HepG2 (cell line): ENCODE data around the gene BMP6. TPM values are rescaled to one million over a fixed set of nuclear protein-coding genes. Genes with fewer than 3 reads are reported as not detected.

Source experiments
- MIER3 ChIP-seq: IDR thresholded peaks from 2 replicates; pipeline ENCODE4 v1.6.1; 2016; ENCODE audit warnings: missing compliant biosample characterization, borderline replicate concordance
- PHB2 ChIP-seq: fragments of 450-650 bp; IDR thresholded peaks from 2 replicates; pipeline ENCODE4 v1.6.1; 2018; ENCODE audit not compliant: partially characterized antibody
- POLR2AphosphoS2 ChIP-seq: IDR thresholded peaks from 2 replicates; pipeline ENCODE4 v1.6.1; 2011; ENCODE audit warnings: low read depth, low read length, improper control_type of control experiment
- RBFOX2 ChIP-seq: fragments of 200-400 bp; formaldehyde crosslinking; IDR thresholded peaks from 2 replicates; pipeline ENCODE4 v1.6.1; 2017; ENCODE audit warnings: low read depth, mild to moderate bottlenecking, low read length
- SOX5 ChIP-seq: IDR thresholded peaks from 2 replicates; pipeline ENCODE4 v1.6.1; 2016; ENCODE audit warnings: borderline replicate concordance
- TAF15 ChIP-seq: fragments of 200-400 bp; formaldehyde crosslinking; IDR thresholded peaks from one replicate; pipeline ENCODE4 v1.6.1; 2018; ENCODE audit warnings: mild to moderate bottlenecking, low read depth, low read length; ENCODE audit not compliant: poor library complexity, severe bottlenecking
- WIZ ChIP-seq: sonication (generic); formaldehyde crosslinking; IDR thresholded peaks from 2 replicates; pipeline ENCODE4 v1.5.1; 2020; ENCODE audit warnings: mild to moderate bottlenecking, missing genetic modification reagents
- ZNF629 ChIP-seq: sonication (generic); formaldehyde crosslinking; conservative IDR thresholded peaks from 2 replicates; pipeline ENCODE4 v1.5.0; 2020; ENCODE audit warnings: missing genetic modification reagents
- polyA plus RNA-seq, 8 experiments: library from polyadenylated mRNA; depleted of rRNA in 3 of 8; stranded (reverse) in 7 of 8; unstranded in 1 of 8; fragments of >200 nt; fragmentation: Illumina TruSeq in 4 of 8; extraction: Trizol in 4 of 8; gene quantifications; 2 replicates each; pipeline versions ENCODE4 v1.2.1 to v1.2.3, GENCODE V29; 2011 to 2016; ENCODE audit warnings: low read depth in 4 of 8, missing spikeins in 1 of 8, mixed read lengths in 1 of 8; ENCODE audit not compliant: insufficient read depth in 1 of 8
- total RNA-seq, 5 experiments: library from RNA; depleted of rRNA; stranded (reverse); fragments of >200 nt; fragmentation: Illumina TruSeq; extraction: Trizol; gene quantifications; 2 replicates each; pipeline ENCODE4 v1.2.3, GENCODE V29; 2016; ENCODE audit warnings: low read depth in 1 of 5
- TF ChIP-seq, protein P1 (sequence below): sonication (generic); formaldehyde crosslinking; IDR thresholded peaks from 2 replicates; pipeline ENCODE4 v1.8.0; 2022; ENCODE audit warnings: mild to moderate bottlenecking, missing genetic modification reagents, moderate library complexity
- TF ChIP-seq, protein P2 (sequence below): sonication (generic); formaldehyde crosslinking; IDR thresholded peaks from 2 replicates; pipeline ENCODE4 v1.4.0; 2020; ENCODE audit warnings: mild to moderate bottlenecking, missing genetic modification reagents
- TF ChIP-seq, protein P3 (sequence below): sonication (generic); formaldehyde crosslinking; conservative IDR thresholded peaks from 2 replicates; pipeline ENCODE4 v1.8.1; 2023; ENCODE audit warnings: missing genetic modification reagents
- TF ChIP-seq, protein P4 (sequence below): sonication (generic); formaldehyde crosslinking; IDR thresholded peaks from 2 replicates; pipeline ENCODE4 v1.4.0; 2020; ENCODE audit warnings: missing genetic modification reagents

Gene BMP6
- total and polyA plus RNA-seq, 2 of the 13 experiments (the other 11 are each of a cell fraction or from before 2014, with no cell fraction given) = 0.09 to 0.18 TPM

DNA sequence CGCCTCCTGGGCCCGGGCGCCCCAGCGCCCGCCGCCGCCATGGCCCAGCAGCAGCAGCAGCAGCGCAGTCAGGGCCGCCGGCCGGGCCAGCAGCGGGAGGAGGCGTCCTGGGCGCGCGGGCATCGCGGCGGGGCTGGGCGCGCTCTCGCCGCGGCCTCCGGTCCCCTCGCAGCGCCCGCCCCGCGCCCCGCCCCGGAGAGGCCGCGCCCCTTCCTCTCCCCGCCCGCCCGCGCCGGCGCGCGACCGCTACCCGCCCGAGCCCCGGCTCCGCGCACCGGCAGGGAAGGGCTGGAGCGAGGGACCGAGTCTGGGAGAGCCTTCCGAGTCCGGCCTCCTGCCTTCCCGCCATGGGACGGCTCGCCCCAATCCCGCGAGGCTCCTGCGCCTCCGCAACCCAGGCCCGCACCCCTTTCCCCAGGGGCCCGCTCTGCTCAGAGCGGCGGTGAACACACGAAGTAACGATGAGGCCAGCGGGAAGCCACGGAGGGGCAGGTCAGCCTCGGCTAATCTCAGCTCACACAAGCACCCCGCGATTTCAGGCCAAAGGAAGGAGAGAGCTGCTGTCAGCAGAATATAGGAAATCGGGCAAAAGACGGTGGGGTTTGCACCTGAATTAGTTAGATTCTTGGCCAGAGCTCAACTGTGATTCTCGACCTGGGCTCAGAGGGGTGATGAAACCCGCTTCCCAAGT, 184.9 kb downstream of the BMP6 start, which contains the start of gene TXNDC5 (continued):
- TF ChIP-seq TAF15 (no peak), POLR2AphosphoS2 (no peak), RBFOX2 (peak; percentile 57), ZNF629 (CRISPR knock-in tag) (no peak; the same call in 1 of the 2 replicates), SOX5 (peak; percentile 17; the same call in 1 of the 2 replicates), WIZ (CRISPR knock-in tag) (no peak), MIER3 (no peak), PHB2 (no peak)
- TF ChIP-seq, protein P1, sequence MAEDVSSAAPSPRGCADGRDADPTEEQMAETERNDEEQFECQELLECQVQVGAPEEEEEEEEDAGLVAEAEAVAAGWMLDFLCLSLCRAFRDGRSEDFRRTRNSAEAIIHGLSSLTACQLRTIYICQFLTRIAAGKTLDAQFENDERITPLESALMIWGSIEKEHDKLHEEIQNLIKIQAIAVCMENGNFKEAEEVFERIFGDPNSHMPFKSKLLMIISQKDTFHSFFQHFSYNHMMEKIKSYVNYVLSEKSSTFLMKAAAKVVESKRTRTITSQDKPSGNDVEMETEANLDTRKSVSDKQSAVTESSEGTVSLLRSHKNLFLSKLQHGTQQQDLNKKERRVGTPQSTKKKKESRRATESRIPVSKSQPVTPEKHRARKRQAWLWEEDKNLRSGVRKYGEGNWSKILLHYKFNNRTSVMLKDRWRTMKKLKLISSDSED (CRISPR knock-in tag) = no peak
- TF ChIP-seq, protein P2, sequence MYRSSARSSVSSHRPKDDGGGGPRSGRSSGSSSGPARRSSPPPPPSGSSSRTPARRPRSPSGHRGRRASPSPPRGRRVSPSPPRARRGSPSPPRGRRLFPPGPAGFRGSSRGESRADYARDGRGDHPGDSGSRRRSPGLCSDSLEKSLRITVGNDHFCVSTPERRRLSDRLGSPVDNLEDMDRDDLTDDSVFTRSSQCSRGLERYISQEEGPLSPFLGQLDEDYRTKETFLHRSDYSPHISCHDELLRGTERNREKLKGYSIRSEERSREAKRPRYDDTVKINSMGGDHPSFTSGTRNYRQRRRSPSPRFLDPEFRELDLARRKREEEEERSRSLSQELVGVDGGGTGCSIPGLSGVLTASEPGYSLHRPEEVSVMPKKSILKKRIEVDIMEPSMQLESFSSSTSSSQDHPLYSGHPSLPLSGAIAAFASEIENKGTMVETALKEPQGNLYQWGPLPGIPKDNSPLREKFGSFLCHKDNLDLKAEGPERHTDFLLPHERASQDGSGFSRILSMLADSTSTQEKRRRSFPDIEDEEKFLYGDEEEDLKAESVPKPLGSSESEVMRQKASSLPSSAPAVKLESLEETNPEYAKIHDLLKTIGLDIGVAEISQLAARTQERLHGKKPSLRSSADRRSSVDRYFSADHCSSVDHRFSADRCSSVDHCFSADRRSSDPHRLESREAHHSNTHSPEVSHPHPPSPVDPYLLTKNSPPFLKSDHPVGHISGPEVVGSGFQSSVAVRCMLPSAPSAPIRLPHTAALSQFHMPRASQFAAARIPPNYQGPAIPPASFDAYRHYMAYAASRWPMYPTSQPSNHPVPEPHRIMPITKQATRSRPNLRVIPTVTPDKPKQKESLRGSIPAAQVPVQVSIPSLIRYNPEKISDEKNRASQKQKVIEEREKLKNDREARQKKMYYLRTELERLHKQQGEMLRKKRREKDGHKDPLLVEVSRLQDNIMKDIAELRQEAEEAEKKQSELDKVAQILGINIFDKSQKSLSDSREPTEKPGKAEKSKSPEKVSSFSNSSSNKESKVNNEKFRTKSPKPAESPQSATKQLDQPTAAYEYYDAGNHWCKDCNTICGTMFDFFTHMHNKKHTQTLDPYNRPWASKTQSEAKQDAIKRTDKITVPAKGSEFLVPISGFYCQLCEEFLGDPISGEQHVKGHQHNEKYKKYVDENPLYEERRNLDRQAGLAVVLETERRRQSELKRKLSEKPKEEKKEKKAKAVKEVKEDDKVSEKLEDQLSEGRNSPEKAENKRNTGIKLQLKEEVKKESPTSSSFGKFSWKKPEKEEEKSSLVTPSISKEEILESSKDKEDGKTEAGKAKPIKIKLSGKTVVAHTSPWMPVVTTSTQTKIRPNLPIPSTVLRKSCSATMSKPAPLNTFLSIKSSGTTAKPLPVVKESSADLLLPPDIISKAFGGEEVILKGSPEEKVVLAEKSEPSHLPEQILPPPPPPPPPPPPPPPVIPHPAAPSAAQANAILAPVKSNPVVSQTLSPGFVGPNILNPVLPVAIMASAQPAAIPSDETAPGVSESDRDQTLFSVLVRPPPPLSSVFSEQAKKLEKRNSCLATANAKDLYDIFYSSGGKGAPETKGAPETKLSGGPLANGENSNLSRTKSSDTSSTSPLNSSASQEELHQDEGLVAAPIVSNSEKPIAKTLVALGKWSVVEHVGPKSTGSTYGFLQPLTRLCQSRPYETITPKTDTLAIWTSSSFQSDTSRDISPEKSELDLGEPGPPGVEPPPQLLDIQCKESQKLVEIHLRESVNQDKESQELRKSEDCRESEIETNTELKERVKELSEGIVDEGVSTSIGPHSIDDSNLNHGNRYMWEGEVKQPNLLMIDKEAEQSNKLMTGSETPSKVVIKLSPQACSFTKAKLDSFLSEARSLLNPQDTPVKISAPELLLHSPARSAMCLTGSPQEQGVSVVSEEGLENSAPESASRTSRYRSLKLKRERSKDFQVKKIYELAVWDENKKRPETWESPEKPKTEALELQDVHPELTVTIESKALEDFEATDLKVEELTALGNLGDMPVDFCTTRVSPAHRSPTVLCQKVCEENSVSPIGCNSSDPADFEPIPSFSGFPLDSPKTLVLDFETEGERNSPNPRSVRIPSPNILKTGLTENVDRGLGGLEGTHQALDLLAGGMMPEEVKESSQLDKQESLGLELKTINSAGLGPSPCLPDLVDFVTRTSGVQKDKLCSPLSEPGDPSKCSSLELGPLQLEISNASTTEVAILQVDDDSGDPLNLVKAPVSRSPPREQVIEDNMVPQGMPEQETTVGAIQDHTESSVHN = no peak
- TF ChIP-seq, protein P3, sequence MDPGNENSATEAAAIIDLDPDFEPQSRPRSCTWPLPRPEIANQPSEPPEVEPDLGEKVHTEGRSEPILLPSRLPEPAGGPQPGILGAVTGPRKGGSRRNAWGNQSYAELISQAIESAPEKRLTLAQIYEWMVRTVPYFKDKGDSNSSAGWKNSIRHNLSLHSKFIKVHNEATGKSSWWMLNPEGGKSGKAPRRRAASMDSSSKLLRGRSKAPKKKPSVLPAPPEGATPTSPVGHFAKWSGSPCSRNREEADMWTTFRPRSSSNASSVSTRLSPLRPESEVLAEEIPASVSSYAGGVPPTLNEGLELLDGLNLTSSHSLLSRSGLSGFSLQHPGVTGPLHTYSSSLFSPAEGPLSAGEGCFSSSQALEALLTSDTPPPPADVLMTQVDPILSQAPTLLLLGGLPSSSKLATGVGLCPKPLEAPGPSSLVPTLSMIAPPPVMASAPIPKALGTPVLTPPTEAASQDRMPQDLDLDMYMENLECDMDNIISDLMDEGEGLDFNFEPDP (CRISPR knock-in tag) = no peak
- TF ChIP-seq, protein P4, sequence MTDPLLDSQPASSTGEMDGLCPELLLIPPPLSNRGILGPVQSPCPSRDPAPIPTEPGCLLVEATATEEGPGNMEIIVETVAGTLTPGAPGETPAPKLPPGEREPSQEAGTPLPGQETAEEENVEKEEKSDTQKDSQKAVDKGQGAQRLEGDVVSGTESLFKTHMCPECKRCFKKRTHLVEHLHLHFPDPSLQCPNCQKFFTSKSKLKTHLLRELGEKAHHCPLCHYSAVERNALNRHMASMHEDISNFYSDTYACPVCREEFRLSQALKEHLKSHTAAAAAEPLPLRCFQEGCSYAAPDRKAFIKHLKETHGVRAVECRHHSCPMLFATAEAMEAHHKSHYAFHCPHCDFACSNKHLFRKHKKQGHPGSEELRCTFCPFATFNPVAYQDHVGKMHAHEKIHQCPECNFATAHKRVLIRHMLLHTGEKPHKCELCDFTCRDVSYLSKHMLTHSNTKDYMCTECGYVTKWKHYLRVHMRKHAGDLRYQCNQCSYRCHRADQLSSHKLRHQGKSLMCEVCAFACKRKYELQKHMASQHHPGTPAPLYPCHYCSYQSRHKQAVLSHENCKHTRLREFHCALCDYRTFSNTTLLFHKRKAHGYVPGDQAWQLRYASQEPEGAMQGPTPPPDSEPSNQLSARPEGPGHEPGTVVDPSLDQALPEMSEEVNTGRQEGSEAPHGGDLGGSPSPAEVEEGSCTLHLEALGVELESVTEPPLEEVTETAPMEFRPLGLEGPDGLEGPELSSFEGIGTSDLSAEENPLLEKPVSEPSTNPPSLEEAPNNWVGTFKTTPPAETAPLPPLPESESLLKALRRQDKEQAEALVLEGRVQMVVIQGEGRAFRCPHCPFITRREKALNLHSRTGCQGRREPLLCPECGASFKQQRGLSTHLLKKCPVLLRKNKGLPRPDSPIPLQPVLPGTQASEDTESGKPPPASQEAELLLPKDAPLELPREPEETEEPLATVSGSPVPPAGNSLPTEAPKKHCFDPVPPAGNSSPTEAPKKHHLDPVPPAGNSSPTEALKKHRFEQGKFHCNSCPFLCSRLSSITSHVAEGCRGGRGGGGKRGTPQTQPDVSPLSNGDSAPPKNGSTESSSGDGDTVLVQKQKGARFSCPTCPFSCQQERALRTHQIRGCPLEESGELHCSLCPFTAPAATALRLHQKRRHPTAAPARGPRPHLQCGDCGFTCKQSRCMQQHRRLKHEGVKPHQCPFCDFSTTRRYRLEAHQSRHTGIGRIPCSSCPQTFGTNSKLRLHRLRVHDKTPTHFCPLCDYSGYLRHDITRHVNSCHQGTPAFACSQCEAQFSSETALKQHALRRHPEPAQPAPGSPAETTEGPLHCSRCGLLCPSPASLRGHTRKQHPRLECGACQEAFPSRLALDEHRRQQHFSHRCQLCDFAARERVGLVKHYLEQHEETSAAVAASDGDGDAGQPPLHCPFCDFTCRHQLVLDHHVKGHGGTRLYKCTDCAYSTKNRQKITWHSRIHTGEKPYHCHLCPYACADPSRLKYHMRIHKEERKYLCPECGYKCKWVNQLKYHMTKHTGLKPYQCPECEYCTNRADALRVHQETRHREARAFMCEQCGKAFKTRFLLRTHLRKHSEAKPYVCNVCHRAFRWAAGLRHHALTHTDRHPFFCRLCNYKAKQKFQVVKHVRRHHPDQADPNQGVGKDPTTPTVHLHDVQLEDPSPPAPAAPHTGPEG (CRISPR knock-in tag) = peak; percentile 97
